UCSD-AML1 (cell line): Measurements from ENCODE around the gene C3orf18.
A peak's percentile ranks its signal among the peaks of the same experiment; 100 is the strongest.

Source experiments
- DNase-seq: peaks from one replicate; lab custom pipeline; 2025; ENCODE audit not compliant: unreplicated experiment; lab: John Stamatoyannopoulos, UW

Gene C3orf18

DNA sequence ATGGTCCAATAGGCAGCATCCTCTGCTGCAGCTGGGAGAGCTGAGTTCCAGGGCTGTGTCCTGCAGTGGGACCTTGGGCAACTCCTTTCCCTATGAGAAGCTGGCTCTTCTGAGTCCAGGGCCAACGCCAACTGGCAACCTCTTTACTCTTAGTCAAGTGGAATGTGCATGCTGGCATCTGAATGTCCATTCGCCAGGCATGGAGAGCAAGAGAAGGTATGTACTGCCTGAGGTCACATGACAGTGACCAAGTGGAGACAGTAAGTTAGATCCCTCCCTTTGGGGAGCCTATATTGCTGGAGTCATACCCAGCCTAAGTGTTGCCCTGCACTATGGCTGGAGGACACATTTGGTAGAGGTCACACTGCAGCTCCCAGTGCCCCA is 13.9 kb upstream of the C3orf18 start:
- DNase-seq: no peak

DNA sequence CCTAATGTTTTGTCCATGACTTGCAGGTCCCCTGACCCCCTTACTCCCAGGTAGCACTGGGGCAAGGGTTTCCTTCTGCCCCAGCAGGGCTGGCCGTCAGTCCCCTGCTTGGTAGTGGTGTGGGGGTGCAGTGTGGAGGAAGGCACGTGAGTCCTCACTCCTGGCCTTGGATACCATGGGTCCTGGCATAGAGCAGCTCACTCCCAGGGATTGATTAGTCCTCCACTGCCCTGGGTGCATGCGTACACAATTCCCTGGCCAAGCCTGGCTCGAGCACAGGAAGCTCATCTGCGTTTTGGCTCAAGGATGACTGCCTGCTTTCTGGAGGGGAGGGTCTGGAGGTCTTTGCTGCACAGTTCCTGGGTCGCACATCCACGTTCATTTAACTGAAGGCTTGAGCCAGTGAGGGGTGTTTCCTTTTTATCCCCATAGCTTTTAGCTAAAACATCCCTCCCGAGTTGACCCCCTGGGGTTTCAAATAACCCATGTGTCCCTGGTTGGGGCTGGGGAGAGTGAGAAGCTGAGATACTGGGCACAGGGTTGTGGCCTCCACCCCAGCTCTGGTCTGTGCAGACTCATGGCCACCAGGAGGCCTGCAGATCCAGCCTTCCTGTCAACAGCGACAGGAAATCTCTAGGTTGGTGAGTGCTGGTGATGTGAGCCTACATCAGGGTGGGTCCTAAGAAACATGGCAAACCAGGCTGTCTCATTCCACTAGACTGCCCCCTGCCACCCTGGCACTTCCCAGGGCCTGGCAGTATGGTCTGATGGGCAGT is 13.3 kb upstream of the C3orf18 start:
- no peak for DNase-seq

DNA sequence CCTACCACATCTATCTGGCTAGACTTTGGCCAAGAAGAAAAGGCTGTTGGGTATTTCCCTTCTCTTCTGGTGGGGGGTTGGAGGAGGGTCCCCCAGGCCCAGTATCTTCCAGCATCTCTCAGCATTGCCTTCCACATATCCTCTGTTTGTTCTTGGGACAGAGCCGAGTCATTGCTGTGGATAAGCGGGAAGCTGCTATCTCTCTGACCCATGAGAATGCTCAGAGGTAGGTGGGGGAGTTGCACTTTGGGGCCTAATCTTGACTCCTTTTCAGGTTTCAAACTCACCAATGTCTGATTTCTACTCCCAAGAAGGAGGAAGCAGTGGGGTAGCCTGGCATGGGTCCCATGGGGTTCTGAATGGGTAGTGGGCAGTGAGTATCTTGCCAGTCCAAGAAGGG is 9.8 kb upstream of the C3orf18 start:
- no peak for DNase-seq

DNA sequence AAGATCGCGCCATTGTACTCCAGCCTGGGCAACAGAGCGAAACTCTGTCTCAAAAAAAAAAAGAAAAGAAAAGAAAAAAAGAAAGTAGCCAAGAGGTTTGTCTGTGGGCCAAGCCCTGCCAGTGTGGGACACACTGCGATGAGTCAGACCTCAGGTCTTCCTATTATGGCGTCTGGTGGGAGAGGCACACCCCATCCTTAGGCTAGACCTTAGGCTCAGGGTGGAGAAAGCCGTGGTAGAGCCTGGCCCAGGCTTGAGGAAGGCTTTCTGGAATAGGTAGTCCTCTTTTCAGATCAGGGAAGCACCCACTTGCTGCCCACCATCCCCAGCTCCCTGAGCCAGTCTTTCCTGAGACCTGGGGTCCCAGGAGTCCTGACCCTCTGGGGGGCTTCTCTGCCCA is 7.8 kb upstream of the C3orf18 start:
- DNase-seq: no peak

DNA sequence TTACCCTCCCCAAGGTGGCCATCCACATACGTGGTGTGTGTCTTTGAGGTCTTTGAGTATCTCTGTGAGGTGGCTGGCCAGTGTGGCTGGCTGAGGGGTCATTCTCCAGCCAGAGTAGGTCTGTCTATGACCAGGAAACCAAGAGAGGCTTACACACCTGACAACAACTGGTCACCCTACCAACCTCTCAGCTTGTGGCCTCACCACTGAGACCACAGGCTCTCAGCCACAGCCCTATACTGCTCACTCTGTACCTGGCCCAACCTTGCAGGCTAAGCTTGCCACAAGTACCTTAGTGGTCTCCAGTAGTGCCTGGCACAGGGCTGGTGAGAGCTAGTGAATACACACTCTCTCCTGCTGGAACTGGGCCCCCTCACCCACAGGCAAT is 6.9 kb upstream of the C3orf18 start:
- no peak for DNase-seq

DNA sequence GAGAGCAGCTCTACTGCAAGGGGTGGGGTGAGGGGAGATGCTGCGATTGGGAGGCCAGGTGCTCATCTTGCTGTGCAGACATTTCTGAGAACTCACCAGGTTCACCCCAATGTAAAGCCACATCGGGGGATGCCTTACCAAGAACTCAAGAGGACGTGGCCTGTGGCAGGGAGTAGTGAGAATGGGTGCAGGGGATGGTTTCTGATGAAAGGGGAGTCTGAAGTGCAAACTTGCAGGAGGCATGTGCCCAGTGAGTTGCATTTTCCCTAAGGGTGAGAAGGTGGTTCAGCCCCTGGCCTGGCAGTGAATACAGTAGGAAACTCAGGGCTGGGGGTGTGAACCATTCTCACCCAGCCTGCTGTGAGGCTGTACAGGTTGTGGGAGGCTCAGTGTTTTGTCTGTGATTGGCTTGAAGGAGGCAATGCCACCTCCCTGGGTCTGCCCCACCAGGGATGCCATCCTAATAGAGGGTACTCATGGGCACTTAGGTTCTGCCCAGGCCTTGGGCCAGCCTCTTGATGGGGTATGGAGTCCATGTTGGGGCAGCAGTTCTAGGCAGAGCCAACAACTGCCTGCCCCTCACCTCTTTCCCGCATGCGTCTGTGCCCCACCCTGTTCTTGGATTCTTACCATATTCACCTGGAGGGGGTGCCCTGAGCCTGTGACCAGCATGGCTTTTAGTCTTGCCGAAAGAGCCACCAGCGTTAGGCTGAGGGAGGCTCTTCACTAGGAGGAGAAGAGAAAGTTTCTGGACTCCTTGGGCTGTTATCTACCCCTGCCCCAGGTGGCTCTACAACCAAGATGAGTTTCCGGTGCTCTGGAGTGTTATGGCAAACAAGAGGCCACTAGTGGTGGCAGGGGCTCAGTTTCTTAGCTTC is 6.3 kb upstream of the C3orf18 start:
- peak; percentile 22 for DNase-seq

DNA sequence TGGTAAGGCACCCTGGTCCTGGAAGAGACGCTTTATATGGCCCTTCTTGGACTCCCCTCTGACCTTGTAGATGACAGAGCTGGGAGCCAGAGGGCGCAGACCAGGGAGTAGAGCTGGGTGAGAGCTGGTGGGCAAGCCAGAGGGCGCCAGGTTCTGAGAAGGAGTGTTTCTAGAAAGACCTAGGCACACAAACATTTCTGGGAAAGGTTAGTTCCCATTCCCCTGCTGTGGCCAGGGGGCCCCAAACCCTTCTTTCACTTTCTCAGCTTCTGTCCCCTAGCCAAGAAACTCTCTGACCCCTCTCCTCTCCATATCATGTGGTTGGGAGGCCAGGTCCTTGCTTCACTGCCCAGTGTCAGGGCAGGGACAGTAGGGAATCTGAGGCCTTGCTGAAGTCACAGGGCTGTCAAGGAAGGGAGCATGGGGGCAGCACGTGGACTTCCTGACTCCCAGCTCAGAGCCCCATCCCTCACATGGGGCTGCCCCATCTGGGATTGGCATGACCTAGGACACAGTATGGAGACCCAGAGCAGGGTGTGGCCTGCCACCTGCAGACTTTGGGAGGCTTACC is 5.3 kb upstream of the C3orf18 start:
- peak; percentile 27 for DNase-seq

DNA sequence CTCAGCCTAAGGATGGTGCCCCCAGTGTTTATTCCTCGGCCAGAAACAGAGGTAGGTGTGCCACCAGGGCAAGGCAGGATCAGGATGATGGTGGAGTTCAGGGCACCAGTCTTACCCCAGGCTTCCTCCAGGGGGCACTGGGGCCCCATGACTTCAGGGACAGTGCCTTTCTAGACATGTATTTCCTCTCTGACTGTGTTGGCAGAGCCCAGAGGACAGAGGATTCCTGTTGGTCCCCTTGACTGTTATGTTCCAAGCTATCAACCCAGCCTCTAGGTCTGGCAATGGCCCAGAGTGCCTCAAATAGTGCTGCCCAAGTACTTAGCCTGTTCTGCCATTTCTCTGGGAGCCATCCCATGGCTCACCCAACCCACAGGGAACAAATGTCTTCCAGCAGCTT is 4.6 kb upstream of the C3orf18 start:
- DNase-seq: peak; percentile 80

DNA sequence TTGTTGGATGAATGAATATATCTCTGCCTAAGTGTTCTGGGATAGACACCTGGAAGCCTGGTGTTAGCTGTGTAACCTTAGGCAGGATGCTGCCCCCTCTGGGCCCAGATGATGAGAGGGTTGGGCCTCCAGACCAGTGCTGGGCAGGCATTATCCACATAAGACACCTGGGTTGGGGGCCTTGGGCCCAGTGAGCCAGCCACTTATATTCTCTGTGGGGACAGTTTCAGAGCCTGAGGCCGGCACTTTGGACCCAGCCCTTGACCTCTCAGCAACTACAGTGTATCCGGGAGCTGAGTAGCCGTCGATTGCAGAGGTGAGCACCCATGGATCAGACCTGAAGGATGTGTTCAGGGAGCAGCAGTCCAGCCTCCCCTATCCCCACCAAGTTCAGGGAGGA is 3.9 kb upstream of the C3orf18 start:
- DNase-seq: no peak

DNA sequence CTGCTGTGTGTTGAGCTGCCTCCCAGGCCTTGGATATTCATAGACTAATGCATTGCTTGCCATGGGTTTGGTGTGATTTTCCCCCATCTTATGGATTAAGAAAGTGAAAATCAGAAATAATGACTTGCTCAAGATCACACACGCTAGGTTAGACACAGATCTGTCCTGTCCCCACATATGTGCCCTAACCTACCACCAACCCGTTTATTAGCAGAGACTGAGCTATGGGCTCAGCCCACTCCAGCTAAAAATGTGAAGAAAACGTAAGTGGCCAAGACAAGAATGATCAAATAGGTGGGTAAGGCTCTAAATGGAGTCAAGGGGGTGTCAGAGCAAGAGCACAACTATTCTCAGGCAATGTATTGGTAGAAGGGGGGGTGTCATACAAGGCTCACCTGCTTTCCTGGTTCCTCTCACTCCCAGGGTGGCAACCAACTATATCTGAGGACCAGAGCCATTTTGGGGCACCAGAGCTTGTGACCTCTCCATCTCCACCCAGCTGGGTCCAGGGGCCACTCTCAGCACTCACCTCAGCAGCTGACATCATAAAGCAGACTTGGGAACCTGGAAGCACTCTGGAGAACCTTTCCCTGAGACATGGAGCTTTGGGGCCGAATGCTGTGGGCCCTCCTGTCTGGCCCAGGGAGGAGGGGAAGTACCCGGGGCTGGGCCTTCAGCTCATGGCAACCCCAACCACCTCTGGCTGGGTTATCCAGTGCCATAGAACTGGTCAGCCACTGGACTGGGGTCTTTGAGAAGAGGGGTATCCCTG is 3.1 kb upstream of the C3orf18 start:
- no peak for DNase-seq

DNA sequence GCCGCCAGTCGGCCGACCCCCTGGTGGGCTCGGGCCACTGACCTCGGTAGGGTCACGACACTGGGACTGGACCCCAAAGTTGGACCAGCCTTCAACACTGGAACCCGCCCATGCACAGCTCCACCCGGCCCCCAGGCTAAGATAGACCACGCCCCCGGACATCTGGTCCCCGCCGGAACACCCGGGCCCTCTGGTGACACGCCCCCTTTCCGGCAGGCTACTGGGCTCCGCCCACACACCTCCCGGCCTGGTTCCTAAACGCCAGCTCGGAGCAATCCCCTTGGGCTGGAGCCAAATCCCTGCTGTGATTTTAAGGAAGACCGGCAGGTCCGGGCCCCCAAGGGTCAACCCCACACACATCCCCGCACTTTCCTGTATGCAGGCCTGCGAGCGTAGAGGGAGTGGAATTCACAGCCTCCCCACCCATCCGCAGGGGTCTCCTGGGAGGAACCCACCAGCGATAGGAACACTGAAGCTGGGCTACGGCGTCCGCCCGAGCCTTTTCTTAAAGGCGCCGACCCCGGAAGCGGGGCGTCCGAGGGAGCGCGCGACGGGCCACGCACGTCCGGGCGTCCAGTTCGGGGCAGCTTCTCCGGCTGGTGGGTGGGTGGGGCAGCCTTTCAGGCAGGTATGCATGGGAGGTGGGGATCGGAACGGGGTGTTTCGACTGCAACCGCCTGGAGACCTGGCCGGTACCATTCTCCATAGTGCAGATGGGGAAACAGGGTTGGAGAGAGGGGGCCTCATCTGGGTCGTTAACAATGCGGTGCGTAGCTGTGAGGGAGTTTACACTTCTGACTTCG is 1.6 kb upstream of the C3orf18 start, which contains the start of gene HEMK1:
HEMK1 (plus strand) TSS at position 576 of the 803 bp plus-strand sequence. CDS start 1,583 bp downstream, outside the sequence.
- DNase-seq: peak; percentile 95

DNA sequence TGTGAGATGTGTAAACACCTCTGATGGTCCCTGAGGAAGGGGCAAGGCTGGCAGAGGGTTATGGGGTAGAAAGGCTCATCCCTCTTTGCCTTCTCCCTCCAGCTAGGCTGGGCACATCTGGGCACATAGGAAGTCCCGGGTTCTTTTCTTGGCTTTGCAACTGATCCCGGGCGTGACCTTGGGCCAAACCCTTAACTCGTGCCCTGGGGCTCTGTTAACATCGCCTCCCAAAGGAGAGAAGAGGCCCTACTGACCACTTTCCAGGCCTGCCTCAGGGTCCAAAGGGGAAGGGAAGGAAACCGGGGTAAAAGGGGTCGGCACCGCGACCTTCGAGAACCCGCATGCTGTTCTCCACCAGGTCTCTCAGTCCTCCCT is 549 bp downstream of the C3orf18 start:
- DNase-seq: no peak

DNA sequence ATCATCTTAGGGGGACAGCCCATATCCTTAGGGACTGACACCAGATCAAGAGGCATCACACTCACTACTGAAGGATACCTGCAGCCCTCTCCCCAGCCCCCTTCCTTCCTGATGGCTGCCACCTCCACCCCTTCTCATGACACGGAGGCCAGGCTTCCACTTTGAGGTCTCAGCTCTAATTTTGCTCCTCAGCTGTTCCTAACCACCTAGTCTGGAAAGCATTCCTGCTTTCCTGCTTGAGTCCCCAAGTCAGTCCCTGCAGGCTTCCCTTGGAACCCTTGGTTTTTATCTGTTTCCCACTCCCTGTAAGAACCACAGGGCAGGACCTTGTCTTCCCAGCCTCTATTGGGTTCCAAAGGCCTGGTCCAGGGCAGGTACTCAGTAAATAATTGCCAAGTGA is 3.2 kb downstream of the C3orf18 start:
- no peak for DNase-seq

DNA sequence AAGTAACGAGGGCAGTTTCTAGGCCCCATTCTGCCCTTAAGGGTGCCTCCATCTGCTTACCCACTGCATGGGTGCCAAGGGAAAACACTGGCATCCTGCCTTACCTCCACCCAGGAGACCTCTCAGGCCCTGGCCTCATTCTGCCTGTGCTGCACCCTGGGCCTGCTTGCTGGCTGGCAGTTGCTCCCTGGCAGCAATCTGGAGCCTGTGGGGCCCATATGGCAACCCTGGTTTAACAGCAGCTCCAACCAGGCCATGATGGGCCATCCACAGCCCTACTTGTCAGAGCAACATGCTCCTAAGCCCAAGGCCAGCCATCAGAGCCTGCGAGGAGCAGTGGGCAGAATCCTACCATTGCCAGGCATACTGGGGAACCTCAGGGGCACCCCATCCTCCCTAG is 3.7 kb downstream of the C3orf18 start:
- DNase-seq: no peak

DNA sequence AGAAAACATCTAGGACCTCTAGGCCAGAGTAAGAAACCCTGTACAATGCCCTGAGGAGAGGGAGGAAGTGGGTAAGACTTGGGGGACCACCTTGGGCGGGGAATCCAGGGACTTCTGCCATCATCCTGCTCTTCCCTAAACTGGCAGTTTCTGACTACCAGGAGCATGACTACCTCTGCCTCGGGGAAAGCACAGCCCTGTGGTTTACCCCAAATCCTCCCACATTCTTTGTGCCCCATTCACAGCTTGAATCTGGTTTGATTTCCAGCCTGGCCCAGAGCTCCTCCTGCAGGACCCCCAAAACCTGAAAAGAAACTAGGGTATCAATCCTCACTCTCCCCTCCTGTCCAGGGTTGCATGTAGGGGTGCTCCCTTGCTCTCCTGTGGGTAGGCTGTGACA is 4.7 kb downstream of the C3orf18 start:
- DNase-seq: no peak

DNA sequence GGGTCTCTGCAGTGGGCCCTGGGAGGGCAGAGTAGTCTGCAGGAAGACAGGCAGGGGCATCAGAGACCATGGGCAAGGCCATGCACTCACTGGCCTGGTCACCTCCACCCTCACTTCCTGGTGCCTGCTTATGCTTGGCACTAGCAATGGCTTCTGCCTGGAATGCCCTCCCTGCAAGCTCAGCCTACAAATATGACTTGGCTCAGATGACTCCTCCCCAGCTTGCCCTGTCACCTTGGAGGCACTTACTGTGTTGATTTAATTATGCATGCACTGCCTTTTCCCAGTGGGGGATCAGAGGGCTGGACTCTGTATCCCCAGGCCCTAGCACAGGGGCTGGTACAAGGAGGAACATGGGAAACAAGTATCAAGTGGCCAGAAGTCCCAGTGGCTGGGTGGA is 7.8 kb downstream of the C3orf18 start:
- DNase-seq: no peak

DNA sequence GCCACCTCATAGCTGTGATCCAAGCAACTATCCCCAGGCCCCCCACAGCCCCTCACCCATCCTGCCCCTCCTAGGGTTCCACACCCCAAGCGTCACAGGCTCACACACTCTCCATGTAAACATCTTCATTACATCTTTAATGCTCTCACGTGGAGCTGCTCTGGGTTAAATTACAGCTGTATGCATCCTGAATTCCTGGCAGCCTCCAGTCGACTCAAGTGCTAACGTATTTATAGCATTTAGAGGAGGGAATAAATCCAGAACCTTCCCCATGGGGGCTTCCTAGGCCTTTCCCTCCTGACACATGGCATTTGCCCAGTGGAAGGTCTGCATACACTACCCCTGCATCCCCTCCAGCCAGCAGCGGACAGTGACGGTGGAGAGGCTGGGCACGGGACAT is 9.6 kb downstream of the C3orf18 start:
- DNase-seq: no peak

DNA sequence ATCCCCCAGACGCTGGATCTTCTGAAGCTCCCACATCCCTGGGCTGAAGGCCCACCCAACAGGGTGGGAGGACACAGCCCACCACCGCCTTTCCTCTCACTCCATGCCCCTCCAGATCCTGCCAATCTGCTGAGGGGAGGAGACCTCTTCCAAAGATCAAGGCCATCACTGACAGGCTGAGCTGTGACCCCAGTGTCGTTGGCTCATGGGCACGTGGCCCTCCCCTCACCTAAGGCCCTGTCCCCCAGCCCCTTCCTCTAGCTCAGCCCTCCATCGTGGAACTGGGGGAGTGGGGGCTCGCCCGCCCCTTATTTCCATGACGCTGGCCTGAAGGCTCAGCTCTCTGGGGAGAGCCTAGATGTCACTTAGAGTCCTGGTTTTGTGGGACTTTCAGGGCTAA is 10.4 kb downstream of the C3orf18 start:
- no peak for DNase-seq

DNA sequence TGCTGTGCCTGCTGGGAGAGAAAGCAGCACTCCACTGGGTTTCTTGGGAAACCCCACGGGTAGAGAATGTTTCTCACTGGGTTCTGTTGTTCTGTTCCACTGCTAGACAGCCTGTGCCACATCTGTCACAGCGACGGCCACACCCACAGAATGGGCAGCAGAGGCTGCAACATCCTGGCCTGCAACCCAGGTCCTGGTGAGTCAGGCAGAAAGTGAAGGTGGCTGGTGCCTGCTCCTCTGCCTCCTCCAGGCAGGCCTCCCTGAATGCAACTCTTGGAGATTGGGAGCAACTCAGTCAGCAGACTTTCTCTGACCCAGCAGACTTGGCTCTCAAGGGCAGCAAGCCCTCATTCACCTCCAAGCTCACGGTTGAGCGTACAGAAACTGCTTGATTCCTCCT is 13.0 kb downstream of the C3orf18 start:
- DNase-seq: no peak

DNA sequence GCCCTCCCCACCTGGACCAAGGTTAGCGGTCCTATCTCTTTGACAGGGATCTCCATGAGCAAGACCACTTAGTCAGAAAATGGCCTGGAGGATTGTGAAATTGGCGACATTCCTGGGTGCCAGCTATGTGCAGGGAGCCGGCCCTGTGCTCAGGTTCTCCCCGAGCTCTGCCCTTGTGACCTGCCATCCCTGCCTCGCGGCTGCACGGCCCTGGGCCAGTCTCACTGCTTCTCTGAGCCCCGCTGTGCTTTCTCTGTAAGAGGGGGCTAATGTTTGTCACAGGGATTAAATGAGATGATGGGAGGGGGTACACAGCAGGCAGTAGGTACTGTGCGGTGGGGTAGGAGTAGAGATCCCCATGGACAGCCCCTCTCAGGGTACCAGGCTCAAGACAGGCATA is 14.9 kb downstream of the C3orf18 start:
- DNase-seq: no peak
